ENCODE results near the gene PEX12. TPM values are rescaled to one million over a fixed set of nuclear protein-coding genes. Genes with fewer than 3 reads are reported as not detected.
"Not testable (repeated sequence)": the region's sequence is repeated elsewhere in the genome, so short reads cannot be mapped to it uniquely, and the experiment has no call there.

Gene PEX12
- total RNA-seq, 2 donors from 2014 or later = 3.0 to 3.4 TPM

- H3K27me3 ChIP-seq = no peaks in the 10 kb centered on the region
- intact Hi-C loops (cut with DNase I) = loop anchor here (5.0 to 10.0 kb wide), 2 partner anchors 225 to 373 kb away; no protein-coding TSS in a partner anchor
- no peak for ATAC-seq
- H3K4me1 ChIP-seq = peaks cover 4% of the 10 kb centered on the region
- 87 to 92% methylated on average over 2 of the region's 2 CpGs for WGBS, 2 donors
- no peak for TF ChIP-seq POLR2A (IDR thresholded peaks at IDR 0.05)
- H3K4me3 ChIP-seq = no peak within 1 kb of the TSS
- H3K9me3 ChIP-seq = no peaks in the 10 kb centered on the region
- H3K27ac ChIP-seq = no peak within 1 kb of the TSS
- DNase-seq = no peak
- no peaks in the 10 kb centered on the region for H3K36me3 ChIP-seq (replicated peaks in 1 of 2; ENCODE audit: insufficient read depth in 1 of 2, low read depth in 2 of 2)
These were observed 40.7 kb downstream of the PEX12 start, which contains the start of gene SLFN12L for GRCh38 chr17:35537601-35538141. SLFN12L (minus strand) TSS chr17:35537678; CDS start chr17:35522364, 15,314 bp downstream.

DNA sequence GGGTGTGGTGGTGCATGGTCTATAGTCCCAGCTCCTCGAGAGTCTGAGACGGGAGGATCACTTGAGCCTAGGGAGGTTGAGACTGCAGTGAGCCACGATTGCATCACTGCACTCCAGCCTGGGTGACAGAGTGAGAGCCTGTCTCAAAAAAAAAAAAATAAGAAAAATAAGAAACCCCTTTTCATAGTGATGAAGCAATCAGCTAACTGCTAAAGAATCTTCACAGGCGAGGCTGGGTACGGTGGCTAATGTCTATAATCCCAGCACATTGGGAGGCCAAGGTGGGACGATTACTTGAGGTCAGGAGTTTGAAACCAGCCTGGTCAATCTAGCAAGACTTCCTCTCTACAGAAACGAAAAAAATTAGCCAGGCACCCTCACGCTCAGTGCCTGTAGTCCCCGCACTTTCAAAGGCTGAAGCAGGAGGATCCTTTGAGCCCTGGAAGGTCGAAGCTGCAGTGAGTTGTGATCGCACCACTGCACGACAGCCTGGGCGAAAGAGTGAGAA is 41.7 kb downstream of the PEX12 start:
- no peak for TF ChIP-seq POLR2A (IDR thresholded peaks at IDR 0.05)
- TF ChIP-seq, protein P1, sequence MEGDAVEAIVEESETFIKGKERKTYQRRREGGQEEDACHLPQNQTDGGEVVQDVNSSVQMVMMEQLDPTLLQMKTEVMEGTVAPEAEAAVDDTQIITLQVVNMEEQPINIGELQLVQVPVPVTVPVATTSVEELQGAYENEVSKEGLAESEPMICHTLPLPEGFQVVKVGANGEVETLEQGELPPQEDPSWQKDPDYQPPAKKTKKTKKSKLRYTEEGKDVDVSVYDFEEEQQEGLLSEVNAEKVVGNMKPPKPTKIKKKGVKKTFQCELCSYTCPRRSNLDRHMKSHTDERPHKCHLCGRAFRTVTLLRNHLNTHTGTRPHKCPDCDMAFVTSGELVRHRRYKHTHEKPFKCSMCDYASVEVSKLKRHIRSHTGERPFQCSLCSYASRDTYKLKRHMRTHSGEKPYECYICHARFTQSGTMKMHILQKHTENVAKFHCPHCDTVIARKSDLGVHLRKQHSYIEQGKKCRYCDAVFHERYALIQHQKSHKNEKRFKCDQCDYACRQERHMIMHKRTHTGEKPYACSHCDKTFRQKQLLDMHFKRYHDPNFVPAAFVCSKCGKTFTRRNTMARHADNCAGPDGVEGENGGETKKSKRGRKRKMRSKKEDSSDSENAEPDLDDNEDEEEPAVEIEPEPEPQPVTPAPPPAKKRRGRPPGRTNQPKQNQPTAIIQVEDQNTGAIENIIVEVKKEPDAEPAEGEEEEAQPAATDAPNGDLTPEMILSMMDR (IDR thresholded peaks at IDR 0.05) = no peak
- Histone ChIP-seq H3K4me1 (peaks cover 4% of the 10 kb centered on the region), H3K27me3 (no peaks in the 10 kb centered on the region), H3K9me3 (no peaks in the 10 kb centered on the region), H3K27ac (no peak overlapping the region), H3K4me3 (no peak overlapping the region), H3K36me3 (replicated peaks in 1 of 2; ENCODE audit: insufficient read depth in 1 of 2, low read depth in 2 of 2) (no peaks in the 10 kb centered on the region)
- ATAC-seq = no peak
- intact Hi-C loops (cut with DNase I) = loop anchor here (5.0 to 10.0 kb wide), 2 partner anchors 224 to 372 kb away; no protein-coding TSS in a partner anchor
- WGBS, 2 donors = 66% methylated on average over 13 of the region's 13 CpGs
- DNase-seq = no peak

GRCh38 chr17:35535406-35535805 is 43.0 kb downstream of the PEX12 start:
- H3K27me3 ChIP-seq; DNase-seq; H3K36me3 ChIP-seq (replicated peaks in 1 of 2; ENCODE audit: insufficient read depth in 1 of 2, low read depth in 2 of 2); H3K4me3 ChIP-seq; H3K4me1 ChIP-seq; H3K9me3 ChIP-seq; H3K27ac ChIP-seq; ATAC-seq: not testable (repeated sequence)
- intact Hi-C loops (cut with DNase I) = loop anchor here (5.0 to 10.0 kb wide), 2 partner anchors 223 to 371 kb away; no protein-coding TSS in a partner anchor
- 84 to 86% methylated on average over 9 of the region's 9 CpGs for WGBS, 2 donors

DNA sequence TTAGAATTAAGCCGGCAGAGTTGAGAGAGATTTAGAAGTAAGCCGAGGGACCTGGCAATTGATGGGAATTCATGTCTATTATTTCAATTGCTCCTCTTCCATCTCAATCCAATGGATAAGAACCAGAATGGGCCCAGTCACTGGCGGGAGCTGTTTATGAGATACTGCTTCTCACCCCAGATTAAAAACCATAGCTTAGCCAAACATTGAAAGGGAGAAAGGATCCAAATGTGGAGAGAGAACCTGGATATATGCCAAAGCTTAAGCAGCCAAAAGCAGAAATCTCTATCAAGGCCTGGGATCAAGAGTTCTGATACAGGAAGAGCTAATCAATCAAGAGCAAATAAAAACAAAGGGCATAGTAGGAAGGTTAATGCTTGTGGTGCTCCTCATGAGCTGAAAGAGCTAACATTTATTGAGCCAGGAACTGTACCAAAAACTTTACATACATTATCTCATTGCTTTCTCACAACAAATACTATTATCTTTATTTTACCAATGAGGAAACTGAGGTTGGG is 43.7 kb downstream of the PEX12 start:
- ATAC-seq (no peak), DNase-seq (no peak)
- Histone ChIP-seq H3K27ac (no peak overlapping the region), H3K36me3 (replicated peaks in 1 of 2; ENCODE audit: insufficient read depth in 1 of 2, low read depth in 2 of 2) (no peaks in the 10 kb centered on the region), H3K27me3 (no peaks in the 10 kb centered on the region), H3K4me3 (no peak overlapping the region), H3K9me3 (no peaks in the 10 kb centered on the region), H3K4me1 (peaks cover 3% of the 10 kb centered on the region)
- TF ChIP-seq, protein P1 (IDR thresholded peaks at IDR 0.05) = no peak
- TF ChIP-seq POLR2A (IDR thresholded peaks at IDR 0.05) = no peak
- intact Hi-C loops (cut with DNase I) = loop anchor here (5.0 to 10.0 kb wide), 2 partner anchors 222 to 370 kb away; no protein-coding TSS in a partner anchor
- 60 to 61% methylated on average over 3 of the region's 3 CpGs for WGBS, 2 donors

DNA sequence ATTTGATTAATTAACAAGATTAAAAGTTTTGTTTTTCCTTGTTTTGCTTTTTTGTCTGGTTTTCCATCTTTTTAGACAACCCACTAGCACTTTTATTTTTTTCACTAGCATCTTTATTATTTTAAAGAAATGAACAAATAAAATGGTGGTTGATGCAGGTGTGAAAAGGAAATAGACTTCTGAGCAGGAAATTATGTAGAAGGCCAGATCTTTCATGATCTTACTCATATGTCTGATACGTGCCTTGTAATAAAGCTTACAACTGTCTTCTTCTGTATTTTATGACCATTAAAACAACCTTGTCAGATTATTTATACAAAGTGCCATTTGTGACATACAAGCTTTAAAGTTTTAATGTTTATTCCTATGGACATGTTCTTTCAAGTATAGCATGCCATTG is 47.2 kb downstream of the PEX12 start:
- no peak for DNase-seq
- H3K27me3 ChIP-seq = no peaks in the 10 kb centered on the region
- H3K4me3 ChIP-seq = no peak overlapping the region
- no peak for TF ChIP-seq POLR2A (IDR thresholded peaks at IDR 0.05)
- TF ChIP-seq, protein P1 (IDR thresholded peaks at IDR 0.05) = no peak
- H3K36me3 ChIP-seq (replicated peaks in 1 of 2; ENCODE audit: insufficient read depth in 1 of 2, low read depth in 2 of 2) = no peaks in the 10 kb centered on the region
- H3K4me1 ChIP-seq = no peaks in the 10 kb centered on the region
- no peak overlapping the region for H3K27ac ChIP-seq
- no peaks in the 10 kb centered on the region for H3K9me3 ChIP-seq
- intact Hi-C loops (cut with DNase I) = loop anchor here (10.0 kb wide), 1 partner anchor 366 kb away; no protein-coding TSS in a partner anchor
- ATAC-seq = no peak
- WGBS, 2 donors = 51% methylated on average over 1 of the region's 1 CpG

Data from body of pancreas (tissue), 4 donors.